Brain microvascular endothelial cell (primary cell): ENCODE data around the gene SLC51B.

ENCODE experiments used
- DNase-seq: peaks from one replicate; pipeline ENCODE4 v3.0.0-alpha.2; 2020
- H3K27ac ChIP-seq: fragments of 250-450 bp; sonication (Bioruptor Pico); 2 replicates; pipeline ENCODE4 v1.5.1; 2020; ENCODE audit warnings: mild to moderate bottlenecking, moderate library complexity
- H3K27me3 ChIP-seq: fragments of 250-450 bp; sonication (Bioruptor Pico); replicated peaks from 2 replicates; pipeline ENCODE4 v1.5.1; 2020; ENCODE audit warnings: mild to moderate bottlenecking
- H3K36me3 ChIP-seq: fragments of 250-450 bp; sonication (Bioruptor Pico); replicated peaks from 2 replicates; pipeline ENCODE4 v1.5.1; 2020; ENCODE audit warnings: mild to moderate bottlenecking
- H3K4me3 ChIP-seq: 2 replicates; pipeline ENCODE4 v1.5.1; 2011; ENCODE audit warnings: low read depth, mild to moderate bottlenecking, control low read depth, low read length, moderate library complexity
- in situ Hi-C: cut with HindIII; loops from 2 replicates; pipeline ENCODE4 v1.10.0; 2017; ENCODE audit warnings: low sequenced_read_pairs, low pct_ligation_motif_present
- TF ChIP-seq, protein P1 (sequence below): IDR thresholded peaks from 2 replicates; pipeline ENCODE4 v1.5.1; 2011; ENCODE audit warnings: low read depth, mild to moderate bottlenecking, moderate library complexity, low read length, control low read depth, inconsistent platforms; ENCODE audit errors: missing control alignments

SLC51B gene

DNA sequence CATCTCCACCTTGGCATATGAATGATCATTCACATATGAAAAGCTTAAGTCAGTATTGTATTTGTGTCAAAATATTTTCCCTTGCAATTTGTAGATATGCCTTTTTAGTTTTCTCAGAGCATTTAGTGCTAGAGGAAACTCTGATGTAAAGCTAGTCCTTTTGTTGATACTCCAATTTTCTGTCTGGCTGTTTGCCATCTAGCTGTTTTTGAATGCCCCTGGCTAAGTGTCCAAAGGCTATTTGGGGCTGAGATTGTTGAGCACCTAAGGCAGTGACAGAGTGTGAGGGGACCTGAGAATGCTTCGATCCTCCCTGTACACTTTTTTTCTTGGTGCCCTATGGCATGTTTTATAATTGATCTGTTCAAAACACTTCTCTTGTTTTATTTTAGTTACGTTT lies 3.1 kb downstream of the SLC51B start:
- in situ Hi-C loops = no loop called here

DNA sequence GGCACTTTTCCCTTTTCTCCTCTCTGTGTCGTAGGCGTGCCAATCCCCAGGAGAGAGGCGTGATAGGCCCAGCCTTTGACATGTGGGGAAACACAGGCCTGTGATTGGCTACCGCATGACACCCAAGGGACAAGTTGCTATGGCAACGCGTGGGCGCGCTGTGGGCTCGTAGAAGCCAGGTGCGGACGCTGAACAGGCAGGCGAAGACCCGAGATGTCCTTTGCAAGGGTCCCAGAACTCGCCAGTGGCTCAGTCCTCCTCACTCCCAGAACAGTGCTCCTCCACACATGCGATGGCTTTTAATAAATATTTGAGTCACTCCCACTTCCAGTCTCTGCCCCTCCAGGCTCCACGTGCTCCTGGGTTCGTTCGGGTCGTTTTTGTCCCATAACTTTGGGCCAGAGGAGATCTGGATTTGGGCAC lies 4.2 kb downstream of the SLC51B start:
- Histone ChIP-seq H3K27me3 (no peaks in the 10 kb centered on the region), H3K27ac (no peak overlapping the region), H3K36me3 (no peaks in the 10 kb centered on the region), H3K4me3 (peak overlapping the region; percentile 50)
- in situ Hi-C loops = no loop called here
- peak; percentile 93 for DNase-seq
- TF ChIP-seq, protein P1, sequence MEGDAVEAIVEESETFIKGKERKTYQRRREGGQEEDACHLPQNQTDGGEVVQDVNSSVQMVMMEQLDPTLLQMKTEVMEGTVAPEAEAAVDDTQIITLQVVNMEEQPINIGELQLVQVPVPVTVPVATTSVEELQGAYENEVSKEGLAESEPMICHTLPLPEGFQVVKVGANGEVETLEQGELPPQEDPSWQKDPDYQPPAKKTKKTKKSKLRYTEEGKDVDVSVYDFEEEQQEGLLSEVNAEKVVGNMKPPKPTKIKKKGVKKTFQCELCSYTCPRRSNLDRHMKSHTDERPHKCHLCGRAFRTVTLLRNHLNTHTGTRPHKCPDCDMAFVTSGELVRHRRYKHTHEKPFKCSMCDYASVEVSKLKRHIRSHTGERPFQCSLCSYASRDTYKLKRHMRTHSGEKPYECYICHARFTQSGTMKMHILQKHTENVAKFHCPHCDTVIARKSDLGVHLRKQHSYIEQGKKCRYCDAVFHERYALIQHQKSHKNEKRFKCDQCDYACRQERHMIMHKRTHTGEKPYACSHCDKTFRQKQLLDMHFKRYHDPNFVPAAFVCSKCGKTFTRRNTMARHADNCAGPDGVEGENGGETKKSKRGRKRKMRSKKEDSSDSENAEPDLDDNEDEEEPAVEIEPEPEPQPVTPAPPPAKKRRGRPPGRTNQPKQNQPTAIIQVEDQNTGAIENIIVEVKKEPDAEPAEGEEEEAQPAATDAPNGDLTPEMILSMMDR = no peak

More for the DNA sequence above, 3.1 kb downstream of the SLC51B start:
- DNase-seq = no peak
- TF ChIP-seq, protein P1 = no peak
- Histone ChIP-seq H3K27me3 (no peaks in the 10 kb centered on the region), H3K4me3 (no peak overlapping the region), H3K36me3 (no peaks in the 10 kb centered on the region), H3K27ac (no peak overlapping the region)

DNA sequence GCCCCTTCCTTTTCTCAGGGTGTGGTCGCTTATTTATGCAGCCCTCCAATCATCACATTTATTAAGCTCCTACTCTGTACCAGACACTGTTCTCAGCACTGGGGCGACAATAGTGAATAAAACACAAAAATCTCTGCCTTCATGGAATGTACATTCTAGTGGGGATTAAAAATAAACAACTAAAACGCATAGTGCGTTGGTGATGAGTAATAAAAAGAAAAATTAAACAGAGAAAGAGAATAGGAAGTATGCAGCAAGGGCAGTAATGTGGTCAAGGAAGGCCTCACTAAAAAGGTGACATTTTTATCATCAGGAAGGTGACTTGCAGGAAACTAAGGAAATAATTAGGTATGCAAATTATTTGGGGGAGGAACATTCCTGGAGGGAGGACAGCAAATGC lies 5.1 kb downstream of the SLC51B start:
- Histone ChIP-seq H3K36me3 (no peaks in the 10 kb centered on the region), H3K27me3 (no peaks in the 10 kb centered on the region), H3K4me3 (no peak overlapping the region), H3K27ac (no peak overlapping the region)
- in situ Hi-C loops = no loop called here
- TF ChIP-seq, protein P1 = no peak
- no peak for DNase-seq

DNA sequence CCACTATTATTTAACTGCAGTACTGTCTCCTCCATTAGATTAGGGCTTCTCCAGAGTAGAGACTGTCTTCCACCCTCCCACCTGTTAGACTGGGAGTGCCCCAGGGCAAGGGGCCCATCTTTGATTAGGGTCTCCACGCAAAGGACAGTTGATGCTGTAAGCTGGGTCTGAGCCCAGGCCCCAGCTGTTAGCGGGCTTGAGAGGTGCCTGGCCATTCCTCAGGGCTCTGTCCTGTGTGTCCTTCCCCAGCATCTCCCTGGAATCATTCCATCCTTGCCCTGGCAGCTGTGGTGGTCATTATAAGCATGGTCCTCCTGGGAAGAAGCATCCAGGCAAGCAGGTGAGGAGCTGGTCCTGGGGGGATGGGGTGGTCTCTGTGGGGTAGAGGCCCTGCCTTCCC lies 6.1 kb downstream of the SLC51B start:
- TF ChIP-seq, protein P1 = no peak
- H3K27me3 ChIP-seq = no peaks in the 10 kb centered on the region
- in situ Hi-C loops = no loop called here

DNA sequence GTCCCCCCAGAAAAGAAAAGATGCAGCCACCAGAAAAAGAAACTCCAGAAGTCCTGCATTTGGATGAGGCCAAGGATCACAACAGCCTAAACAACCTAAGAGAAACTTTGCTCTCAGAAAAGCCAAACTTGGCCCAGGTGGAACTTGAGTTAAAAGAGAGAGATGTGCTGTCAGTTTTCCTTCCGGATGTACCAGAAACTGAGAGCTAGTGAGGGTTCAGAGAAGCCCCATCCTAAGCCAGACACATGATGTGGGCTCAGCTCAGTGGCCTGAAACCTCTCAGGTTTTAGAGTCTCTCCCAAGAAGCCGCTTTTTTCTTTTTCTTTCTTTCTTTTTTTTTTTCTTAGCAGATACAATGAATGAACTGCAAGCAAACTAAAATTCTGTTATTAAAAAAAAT lies 7.8 kb downstream of the SLC51B start:
- H3K27ac ChIP-seq = no peak overlapping the region
- no peak for DNase-seq
- in situ Hi-C loops = no loop called here
- no peaks in the 10 kb centered on the region for H3K27me3 ChIP-seq
- no peaks in the 10 kb centered on the region for H3K36me3 ChIP-seq
- no peak overlapping the region for H3K4me3 ChIP-seq
- TF ChIP-seq, protein P1 = no peak

More for the DNA sequence above, 6.1 kb downstream of the SLC51B start:
- DNase-seq = no peak
- Histone ChIP-seq H3K4me3 (no peak overlapping the region), H3K27ac (no peak overlapping the region), H3K36me3 (no peaks in the 10 kb centered on the region)

DNA sequence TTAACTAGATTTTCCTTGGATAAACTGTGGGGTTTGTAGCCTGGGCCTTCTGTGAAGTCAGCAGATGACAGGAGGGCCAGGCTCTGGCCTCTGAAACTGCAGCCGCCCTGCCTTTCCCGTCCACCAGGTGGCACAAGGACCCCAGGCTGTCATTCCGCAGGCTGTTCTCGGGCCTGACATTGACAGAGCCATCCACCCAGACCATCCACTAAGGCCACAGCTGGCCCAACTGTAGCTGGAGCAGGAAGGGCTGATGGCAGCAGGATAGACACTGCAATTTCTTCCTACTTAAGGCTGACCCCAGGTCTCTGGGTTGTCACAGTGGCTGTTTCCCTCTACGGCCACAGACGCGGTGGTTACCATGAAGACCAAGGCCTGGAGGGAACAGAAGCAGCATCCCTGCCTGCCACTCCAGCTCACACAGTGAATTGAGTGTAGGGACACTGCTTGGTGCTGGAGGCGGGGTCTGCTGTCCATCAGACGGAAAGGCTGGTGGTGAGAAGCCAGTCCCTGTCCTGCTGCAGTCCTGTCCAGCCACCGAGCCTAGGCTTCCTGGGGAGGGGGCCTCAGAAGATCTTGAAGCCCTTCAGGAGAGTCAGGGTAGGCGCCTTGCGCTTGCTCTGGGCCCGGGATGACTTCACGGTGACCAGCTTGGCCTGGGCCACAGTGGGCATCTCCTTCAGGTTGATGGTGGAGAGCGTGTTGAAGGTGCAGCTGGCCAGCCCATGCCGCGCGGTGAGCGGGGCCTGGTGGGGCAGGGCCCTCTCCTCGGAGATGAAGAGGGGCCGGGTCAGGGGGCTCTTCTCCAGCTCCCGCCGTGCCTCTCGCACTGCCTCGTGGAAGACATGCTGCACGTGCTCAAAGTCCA lies 9.4 kb downstream of the SLC51B start:
- peak; percentile 69 for DNase-seq
- Histone ChIP-seq H3K36me3 (no peaks in the 10 kb centered on the region), H3K27me3 (no peaks in the 10 kb centered on the region), H3K4me3 (no peak overlapping the region), H3K27ac (no peak overlapping the region)
- TF ChIP-seq, protein P1 = peak; percentile 99
- in situ Hi-C loops = no loop called here
